CD4-positive, alpha-beta T cell treated with Interleukin-10 for 1 hour (primary cell): ENCODE results near the gene ZNF618.

Source experiments
- DNase-seq: peaks from one replicate; pipeline ENCODE4 v3.0.0-alpha.2; 2020

Gene ZNF618

GRCh38 chr9:113934829-113935676, 58.9 kb downstream of the ZNF618 start:
- DNase-seq: no peak

GRCh38 chr9:113935677-113936380, 59.7 kb downstream of the ZNF618 start:
- no peak for DNase-seq

GRCh38 chr9:113940077-113940476, 64.0 kb downstream of the ZNF618 start:
- DNase-seq: no peak

- no peak for DNase-seq
These were observed 64.9 kb downstream of the ZNF618 start for GRCh38 chr9:113941056-113941455.

- DNase-seq: no peak
These were observed 65.4 kb downstream of the ZNF618 start for GRCh38 chr9:113941526-113941925.

- DNase-seq: no peak
These were observed 67.3 kb downstream of the ZNF618 start for GRCh38 chr9:113943112-113944009.

- no peak for DNase-seq
These were observed 69.7 kb downstream of the ZNF618 start for GRCh38 chr9:113945784-113946183.

- DNase-seq: no peak
These were observed 70.5 kb downstream of the ZNF618 start for GRCh38 chr9:113946496-113947115.

- no peak for DNase-seq
These were observed 71.8 kb downstream of the ZNF618 start for GRCh38 chr9:113947941-113948340.

- DNase-seq: no peak
These were observed 72.9 kb downstream of the ZNF618 start for GRCh38 chr9:113948891-113949570.

- DNase-seq: no peak
These were observed 73.5 kb downstream of the ZNF618 start for GRCh38 chr9:113949571-113950078.

- no peak for DNase-seq
These were observed 74.3 kb downstream of the ZNF618 start for GRCh38 chr9:113950195-113951031.

- DNase-seq: no peak
These were observed 74.9 kb downstream of the ZNF618 start for GRCh38 chr9:113951032-113951372.

- DNase-seq: no peak
These were observed 76.6 kb downstream of the ZNF618 start for GRCh38 chr9:113952676-113953075.

GRCh38 chr9:113953531-113953930, 77.4 kb downstream of the ZNF618 start:
- no peak for DNase-seq

GRCh38 chr9:113954591-113954990, 78.5 kb downstream of the ZNF618 start:
- no peak for DNase-seq

GRCh38 chr9:113955076-113955752, 79.1 kb downstream of the ZNF618 start:
- no peak for DNase-seq

GRCh38 chr9:113956901-113957300, 80.8 kb downstream of the ZNF618 start:
- no peak for DNase-seq

- DNase-seq: no peak
These were observed 81.2 kb downstream of the ZNF618 start for GRCh38 chr9:113957351-113957750.

GRCh38 chr9:113957821-113958341, 81.8 kb downstream of the ZNF618 start:
- DNase-seq: no peak
